ENCODE data around the gene PRR19. TPM values are rescaled to one million over a fixed set of nuclear protein-coding genes. Genes with fewer than 3 reads are reported as not detected.

The PRR19 gene
- total RNA-seq, 1 donor from 2014 or later = 2.0 TPM

DNA sequence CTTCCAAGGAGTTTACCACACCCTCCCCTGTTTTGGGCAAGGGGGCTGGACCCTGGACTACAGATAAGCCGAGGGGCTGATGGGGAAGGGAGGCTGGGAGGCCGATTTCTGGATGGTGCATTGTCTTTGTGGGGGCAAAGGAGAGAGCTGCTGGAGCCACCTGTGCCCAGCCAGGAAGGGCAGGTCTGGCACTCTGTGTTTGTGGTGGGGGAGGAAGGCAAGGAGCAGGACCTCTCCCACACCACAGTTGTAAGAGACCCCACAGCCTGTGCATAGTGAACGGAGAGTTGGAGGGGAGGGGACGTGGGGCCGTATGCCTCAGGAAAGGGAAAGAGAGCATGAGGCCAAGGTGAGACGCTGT is 16.0 kb upstream of the PRR19 start:
- H3K27me3 Mint-ChIP-seq (ENCODE audit: unreplicated experiment) = no peaks in the 10 kb centered on the region
- H3K27ac Mint-ChIP-seq (ENCODE audit: unreplicated experiment) = peak overlapping the region; percentile 87
- H3K9me3 Mint-ChIP-seq (ENCODE audit: unreplicated experiment) = no peaks in the 10 kb centered on the region
- TF ChIP-seq, protein P1, sequence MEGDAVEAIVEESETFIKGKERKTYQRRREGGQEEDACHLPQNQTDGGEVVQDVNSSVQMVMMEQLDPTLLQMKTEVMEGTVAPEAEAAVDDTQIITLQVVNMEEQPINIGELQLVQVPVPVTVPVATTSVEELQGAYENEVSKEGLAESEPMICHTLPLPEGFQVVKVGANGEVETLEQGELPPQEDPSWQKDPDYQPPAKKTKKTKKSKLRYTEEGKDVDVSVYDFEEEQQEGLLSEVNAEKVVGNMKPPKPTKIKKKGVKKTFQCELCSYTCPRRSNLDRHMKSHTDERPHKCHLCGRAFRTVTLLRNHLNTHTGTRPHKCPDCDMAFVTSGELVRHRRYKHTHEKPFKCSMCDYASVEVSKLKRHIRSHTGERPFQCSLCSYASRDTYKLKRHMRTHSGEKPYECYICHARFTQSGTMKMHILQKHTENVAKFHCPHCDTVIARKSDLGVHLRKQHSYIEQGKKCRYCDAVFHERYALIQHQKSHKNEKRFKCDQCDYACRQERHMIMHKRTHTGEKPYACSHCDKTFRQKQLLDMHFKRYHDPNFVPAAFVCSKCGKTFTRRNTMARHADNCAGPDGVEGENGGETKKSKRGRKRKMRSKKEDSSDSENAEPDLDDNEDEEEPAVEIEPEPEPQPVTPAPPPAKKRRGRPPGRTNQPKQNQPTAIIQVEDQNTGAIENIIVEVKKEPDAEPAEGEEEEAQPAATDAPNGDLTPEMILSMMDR (IDR thresholded peaks at IDR 0.05) = no peak
- no peak for DNase-seq (ENCODE audit: extremely low spot score, unreplicated experiment)
- H3K36me3 Mint-ChIP-seq (ENCODE audit: unreplicated experiment) = peaks cover 13% of the 10 kb centered on the region
- H3K4me1 Mint-ChIP-seq (ENCODE audit: unreplicated experiment) = peaks cover 34% of the 10 kb centered on the region
- peak overlapping the region; percentile 88 for H3K4me3 Mint-ChIP-seq (ENCODE audit: unreplicated experiment)

DNA sequence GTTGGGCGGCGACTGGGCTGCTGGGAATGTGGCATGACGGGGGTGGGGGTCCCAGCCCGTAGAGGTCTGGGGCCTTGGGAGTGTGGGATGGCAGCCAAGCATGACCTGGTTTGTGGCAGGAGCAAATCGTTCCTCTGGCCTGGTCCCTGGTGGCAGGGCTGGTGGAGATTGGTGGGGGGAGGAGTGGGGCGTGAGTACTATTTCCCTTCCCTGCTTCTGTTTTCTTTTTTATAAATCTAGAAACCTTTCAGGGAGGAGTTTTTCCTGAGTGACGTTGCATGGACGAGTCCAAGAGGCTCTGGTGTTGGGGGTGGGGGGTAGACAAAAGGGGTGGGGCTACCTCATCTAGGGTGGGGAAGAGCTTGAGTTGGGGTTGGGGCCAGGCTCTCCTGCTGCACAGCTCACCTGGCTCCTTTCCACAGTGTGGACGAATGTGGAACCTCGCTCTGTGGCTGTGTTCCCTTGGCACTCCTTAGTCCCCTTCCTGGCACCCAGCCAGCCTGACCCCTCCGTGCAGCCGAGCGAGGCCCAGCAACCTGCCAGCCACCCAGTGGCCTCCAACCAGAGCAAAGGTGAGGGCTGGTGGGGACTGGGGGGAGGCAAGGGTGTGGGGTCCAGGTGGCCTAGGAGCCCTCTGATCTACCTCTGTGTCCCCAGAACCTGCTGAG is 15.4 kb upstream of the PRR19 start:
- H3K9me3 Mint-ChIP-seq (ENCODE audit: unreplicated experiment) = no peaks in the 10 kb centered on the region
- H3K36me3 Mint-ChIP-seq (ENCODE audit: unreplicated experiment) = peaks cover 16% of the 10 kb centered on the region
- peak overlapping the region; percentile 87 for H3K27ac Mint-ChIP-seq (ENCODE audit: unreplicated experiment)
- no peak for DNase-seq (ENCODE audit: extremely low spot score, unreplicated experiment)
- TF ChIP-seq, protein P1 (IDR thresholded peaks at IDR 0.05) = no peak
- H3K4me1 Mint-ChIP-seq (ENCODE audit: unreplicated experiment) = peaks cover 31% of the 10 kb centered on the region
- no peaks in the 10 kb centered on the region for H3K27me3 Mint-ChIP-seq (ENCODE audit: unreplicated experiment)
- peak overlapping the region; percentile 88 for H3K4me3 Mint-ChIP-seq (ENCODE audit: unreplicated experiment)

DNA sequence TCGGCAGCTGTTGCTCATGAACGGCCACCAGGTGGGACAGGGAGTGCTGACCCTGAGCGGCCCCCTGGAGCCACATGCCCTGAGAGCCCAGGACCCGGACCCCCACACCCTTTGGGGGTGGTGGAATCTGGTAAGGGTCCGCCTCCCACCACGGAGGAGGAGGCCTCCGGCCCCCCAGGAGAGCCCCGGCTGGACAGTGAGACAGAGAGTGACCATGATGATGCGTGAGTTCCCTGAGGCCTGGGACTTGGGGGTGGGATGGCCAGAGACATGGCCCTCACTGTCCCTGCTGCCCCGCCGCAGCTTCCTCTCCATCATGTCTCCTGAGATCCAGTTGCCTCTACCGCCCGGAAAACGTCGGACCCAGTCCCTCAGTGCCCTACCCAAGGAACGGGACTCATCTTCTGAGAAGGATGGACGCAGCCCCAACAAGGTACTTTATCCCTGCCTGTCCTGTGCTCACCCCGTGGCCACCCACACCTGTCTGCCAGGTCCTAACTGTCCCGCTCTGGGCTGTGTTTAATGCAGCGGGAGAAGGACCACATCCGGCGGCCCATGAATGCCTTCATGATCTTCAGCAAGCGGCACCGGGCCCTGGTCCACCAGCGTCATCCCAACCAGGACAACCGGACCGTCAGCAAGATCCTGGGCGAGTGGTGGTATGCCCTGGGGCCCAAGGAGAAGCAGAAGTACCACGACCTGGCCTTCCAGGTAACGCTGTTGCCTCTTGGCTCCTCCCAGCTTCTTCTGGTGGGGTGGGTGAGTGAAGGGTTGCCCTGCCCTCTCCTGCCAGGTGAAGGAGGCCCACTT is 14.7 kb upstream of the PRR19 start:
- no peaks in the 10 kb centered on the region for H3K9me3 Mint-ChIP-seq (ENCODE audit: unreplicated experiment)
- DNase-seq (ENCODE audit: extremely low spot score, unreplicated experiment) = no peak
- H3K36me3 Mint-ChIP-seq (ENCODE audit: unreplicated experiment) = peaks cover 23% of the 10 kb centered on the region
- no peaks in the 10 kb centered on the region for H3K27me3 Mint-ChIP-seq (ENCODE audit: unreplicated experiment)
- H3K4me1 Mint-ChIP-seq (ENCODE audit: unreplicated experiment) = peaks cover 24% of the 10 kb centered on the region
- no peak overlapping the region for H3K4me3 Mint-ChIP-seq (ENCODE audit: unreplicated experiment)
- TF ChIP-seq, protein P1 (IDR thresholded peaks at IDR 0.05) = no peak
- peak overlapping the region; percentile 14 for H3K27ac Mint-ChIP-seq (ENCODE audit: unreplicated experiment)

DNA sequence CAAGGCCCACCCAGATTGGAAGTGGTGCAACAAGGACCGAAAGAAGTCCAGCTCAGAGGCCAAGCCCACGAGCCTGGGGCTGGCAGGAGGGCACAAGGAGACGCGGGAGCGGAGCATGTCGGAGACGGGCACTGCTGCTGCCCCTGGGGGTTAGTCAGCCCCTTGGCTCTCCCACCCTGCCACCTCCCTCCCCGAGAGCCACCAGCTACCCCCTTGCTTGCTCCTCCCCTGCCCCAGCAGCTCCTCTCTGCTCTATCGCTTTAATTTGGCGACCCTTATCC is 14.2 kb upstream of the PRR19 start:
- DNase-seq (ENCODE audit: extremely low spot score, unreplicated experiment) = no peak
- H3K4me3 Mint-ChIP-seq (ENCODE audit: unreplicated experiment) = no peak overlapping the region
- H3K9me3 Mint-ChIP-seq (ENCODE audit: unreplicated experiment) = no peaks in the 10 kb centered on the region
- H3K36me3 Mint-ChIP-seq (ENCODE audit: unreplicated experiment) = peaks cover 23% of the 10 kb centered on the region
- peaks cover 19% of the 10 kb centered on the region for H3K4me1 Mint-ChIP-seq (ENCODE audit: unreplicated experiment)
- H3K27ac Mint-ChIP-seq (ENCODE audit: unreplicated experiment) = no peak overlapping the region
- TF ChIP-seq, protein P1 (IDR thresholded peaks at IDR 0.05) = no peak
- H3K27me3 Mint-ChIP-seq (ENCODE audit: unreplicated experiment) = no peaks in the 10 kb centered on the region

DNA sequence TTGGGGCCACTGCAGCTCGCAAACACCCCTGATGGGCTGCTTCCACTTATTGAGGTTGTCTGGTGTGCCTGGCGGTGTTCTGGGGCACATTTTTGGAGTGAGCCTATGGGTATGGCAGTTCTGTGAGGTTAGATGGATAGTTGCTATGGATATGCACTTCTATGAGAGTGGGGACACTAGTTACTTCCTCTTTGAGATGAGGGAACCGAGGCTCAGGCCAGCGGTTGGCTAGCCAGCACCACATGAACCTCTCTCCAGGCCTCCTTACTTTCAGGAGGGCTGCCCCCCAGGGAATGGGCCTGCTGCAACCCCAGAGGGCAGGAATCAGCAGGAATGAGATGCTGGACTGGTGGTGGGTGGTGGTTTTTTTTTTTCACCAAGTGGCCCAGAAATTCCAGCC is 13.5 kb upstream of the PRR19 start:
- Mint-ChIP-seq H3K9me3 (ENCODE audit: unreplicated experiment) (no peaks in the 10 kb centered on the region), H3K4me1 (ENCODE audit: unreplicated experiment) (peaks cover 20% of the 10 kb centered on the region), H3K4me3 (ENCODE audit: unreplicated experiment) (no peak overlapping the region), H3K36me3 (ENCODE audit: unreplicated experiment) (peaks cover 25% of the 10 kb centered on the region), H3K27ac (ENCODE audit: unreplicated experiment) (no peak overlapping the region), H3K27me3 (ENCODE audit: unreplicated experiment) (no peaks in the 10 kb centered on the region)
- TF ChIP-seq, protein P1 (IDR thresholded peaks at IDR 0.05) = no peak
- DNase-seq (ENCODE audit: extremely low spot score, unreplicated experiment) = no peak

All from osteocyte (in vitro differentiated cells).